Parathyroid adenoma (tissue), 2 donors: ENCODE measurements around the gene USP48.

Experiments
- H2AFZ ChIP-seq: fragments of 300-600 bp; sonication (generic); one replicate; pipeline ENCODE4 v1.7.0; 2017; ENCODE audit warnings: antibody characterized with exemption, mild to moderate bottlenecking
- H3K27ac ChIP-seq: fragments of 300-600 bp; sonication (generic); one replicate; pipeline ENCODE4 v1.7.0; 2017
- H3K27me3 ChIP-seq: fragments of 300-600 bp; sonication (generic); one replicate; pipeline ENCODE4 v1.7.0; 2017; ENCODE audit warnings: low read length; ENCODE audit not compliant: control insufficient read depth, insufficient read depth
- H3K36me3 ChIP-seq: fragments of 300-600 bp; sonication (generic); one replicate; pipeline ENCODE4 v1.7.0; 2017; ENCODE audit warnings: low read length; ENCODE audit not compliant: control insufficient read depth, insufficient read depth
- H3K4me1 ChIP-seq: fragments of 300-600 bp; sonication (generic); one replicate; pipeline ENCODE4 v1.7.0; 2017; ENCODE audit warnings: control low read depth
- H3K4me2 ChIP-seq: fragments of 300-600 bp; sonication (generic); one replicate; pipeline ENCODE4 v1.7.0; 2017; ENCODE audit warnings: low read length
- H3K4me3 ChIP-seq: fragments of 300-600 bp; sonication (generic); one replicate; pipeline ENCODE4 v1.7.0; 2017; ENCODE audit warnings: low read depth, low read length
- H3K79me2 ChIP-seq: fragments of 300-600 bp; sonication (generic); one replicate; pipeline ENCODE4 v1.7.0; 2017; ENCODE audit warnings: control low read depth
- H3K9ac ChIP-seq: fragments of 300-600 bp; sonication (generic); one replicate; pipeline ENCODE4 v1.7.0; 2017; ENCODE audit warnings: mild to moderate bottlenecking
- H3K9me3 ChIP-seq: fragments of 300-600 bp; sonication (generic); one replicate; pipeline ENCODE4 v1.7.0; 2017; ENCODE audit warnings: low read length; ENCODE audit not compliant: control insufficient read depth
- TF ChIP-seq, protein P1 (sequence below): fragments of 300-600 bp; sonication (generic); IDR thresholded peaks from one replicate; pipeline ENCODE4 v1.7.0; 2017; ENCODE audit warnings: antibody characterized with exemption, mild to moderate bottlenecking
- donor health status: primary hyperparathyroidism.

Gene USP48

DNA sequence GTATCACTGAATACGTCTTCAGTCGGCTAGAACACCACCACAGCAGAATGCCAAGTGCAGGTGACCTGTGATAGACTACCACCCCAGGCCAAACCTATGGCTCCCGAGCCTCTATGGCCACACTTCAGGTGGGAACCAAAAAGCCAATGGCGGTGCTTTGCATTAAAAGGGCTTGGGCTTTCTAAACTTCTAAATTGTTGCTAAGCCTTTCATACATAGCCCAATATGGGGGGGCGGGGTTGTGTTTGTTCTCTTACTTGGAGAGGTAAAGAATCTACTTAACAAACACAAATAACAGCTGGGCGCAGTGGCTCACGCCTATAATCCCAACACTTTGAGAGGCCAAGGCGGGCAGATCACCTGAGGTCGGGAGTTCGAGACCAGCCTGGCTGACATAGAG is 19.7 kb downstream of the USP48 start:
- Histone ChIP-seq H3K27me3 (no peaks in the 10 kb centered on the region), H3K9me3 (no peaks in the 10 kb centered on the region), H3K36me3 (no peaks in the 10 kb centered on the region), H3K27ac (no peak overlapping the region), H3K9ac (no peak overlapping the region), H3K79me2 (peaks cover 20% of the 10 kb centered on the region), H2AFZ (no peak overlapping the region), H3K4me3 (no peak overlapping the region), H3K4me2 (no peak overlapping the region), H3K4me1 (peaks cover 3% of the 10 kb centered on the region)
- TF ChIP-seq, protein P1, sequence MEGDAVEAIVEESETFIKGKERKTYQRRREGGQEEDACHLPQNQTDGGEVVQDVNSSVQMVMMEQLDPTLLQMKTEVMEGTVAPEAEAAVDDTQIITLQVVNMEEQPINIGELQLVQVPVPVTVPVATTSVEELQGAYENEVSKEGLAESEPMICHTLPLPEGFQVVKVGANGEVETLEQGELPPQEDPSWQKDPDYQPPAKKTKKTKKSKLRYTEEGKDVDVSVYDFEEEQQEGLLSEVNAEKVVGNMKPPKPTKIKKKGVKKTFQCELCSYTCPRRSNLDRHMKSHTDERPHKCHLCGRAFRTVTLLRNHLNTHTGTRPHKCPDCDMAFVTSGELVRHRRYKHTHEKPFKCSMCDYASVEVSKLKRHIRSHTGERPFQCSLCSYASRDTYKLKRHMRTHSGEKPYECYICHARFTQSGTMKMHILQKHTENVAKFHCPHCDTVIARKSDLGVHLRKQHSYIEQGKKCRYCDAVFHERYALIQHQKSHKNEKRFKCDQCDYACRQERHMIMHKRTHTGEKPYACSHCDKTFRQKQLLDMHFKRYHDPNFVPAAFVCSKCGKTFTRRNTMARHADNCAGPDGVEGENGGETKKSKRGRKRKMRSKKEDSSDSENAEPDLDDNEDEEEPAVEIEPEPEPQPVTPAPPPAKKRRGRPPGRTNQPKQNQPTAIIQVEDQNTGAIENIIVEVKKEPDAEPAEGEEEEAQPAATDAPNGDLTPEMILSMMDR = no peak

DNA sequence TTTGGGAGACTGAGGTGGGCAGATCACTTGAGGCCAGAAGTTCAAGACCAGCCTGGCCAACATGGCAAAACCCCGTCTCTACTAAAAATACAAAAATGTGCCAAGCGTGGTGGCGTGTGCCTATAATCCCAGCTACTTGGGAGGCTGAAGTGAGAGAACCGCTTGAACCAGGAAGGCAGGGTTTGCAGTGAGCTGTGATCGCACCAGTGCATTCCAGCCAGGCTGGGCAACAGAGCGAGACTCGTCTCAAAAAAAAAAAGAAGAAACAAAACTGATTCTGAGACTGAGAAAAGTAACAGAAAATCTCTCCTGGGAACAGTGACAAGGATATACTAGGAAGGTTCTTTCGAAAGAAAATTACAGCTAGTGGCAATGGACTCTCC is 20.9 kb downstream of the USP48 start:
- Histone ChIP-seq H3K27me3 (no peaks in the 10 kb centered on the region), H3K36me3 (no peaks in the 10 kb centered on the region), H3K4me1 (peaks cover 3% of the 10 kb centered on the region), H3K9ac (no peak overlapping the region), H3K4me3 (no peak overlapping the region), H2AFZ (no peak overlapping the region), H3K79me2 (peaks cover 15% of the 10 kb centered on the region), H3K4me2 (no peak overlapping the region), H3K9me3 (no peaks in the 10 kb centered on the region), H3K27ac (no peak overlapping the region)
- TF ChIP-seq, protein P1 = no peak

DNA sequence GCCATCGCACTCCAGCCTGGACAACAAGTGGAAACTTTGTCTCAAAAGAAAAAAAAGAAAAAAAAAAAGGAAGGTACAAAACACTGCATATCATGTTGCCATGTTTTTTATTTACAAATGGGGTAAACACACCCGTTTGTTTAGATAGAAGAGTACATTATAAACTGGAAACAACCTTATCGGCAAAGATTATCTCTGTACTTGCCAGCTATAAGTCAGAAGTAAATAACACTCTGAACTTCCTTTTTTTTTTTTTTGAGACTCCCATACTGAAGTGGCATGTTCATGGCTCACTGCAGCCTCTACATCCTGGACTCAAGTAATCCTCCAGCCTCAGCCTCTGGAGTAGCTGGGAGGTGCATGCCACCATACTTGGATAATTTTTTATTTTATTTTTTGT is 21.9 kb downstream of the USP48 start:
- no peaks in the 10 kb centered on the region for H3K9me3 ChIP-seq
- H2AFZ ChIP-seq = no peak overlapping the region
- no peak overlapping the region for H3K27ac ChIP-seq
- TF ChIP-seq, protein P1 = no peak
- no peak overlapping the region for H3K9ac ChIP-seq
- H3K4me3 ChIP-seq = no peak overlapping the region
- peaks cover 3% of the 10 kb centered on the region for H3K4me1 ChIP-seq
- H3K27me3 ChIP-seq = no peaks in the 10 kb centered on the region
- H3K79me2 ChIP-seq = peaks cover 12% of the 10 kb centered on the region
- no peaks in the 10 kb centered on the region for H3K36me3 ChIP-seq
- no peak overlapping the region for H3K4me2 ChIP-seq

DNA sequence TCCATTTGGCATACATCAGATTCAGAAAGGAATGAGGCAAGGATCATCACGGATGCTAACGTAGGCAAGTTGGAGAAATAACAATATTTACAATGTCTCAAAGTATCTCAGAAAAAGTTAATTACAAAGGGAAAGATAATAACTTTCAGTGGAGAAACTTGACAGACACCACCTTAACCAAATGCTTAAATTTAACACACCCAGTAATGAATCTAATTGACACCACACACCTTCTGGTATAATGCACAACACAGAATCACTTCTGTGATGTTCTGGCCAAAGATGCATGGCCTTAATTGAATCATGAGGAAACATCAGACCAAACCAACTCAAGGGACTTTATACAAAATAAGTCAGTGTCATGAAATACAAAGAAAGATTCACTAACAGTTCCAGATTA is 23.1 kb downstream of the USP48 start:
- H3K9ac ChIP-seq = no peak overlapping the region
- no peak overlapping the region for H3K4me2 ChIP-seq
- H3K36me3 ChIP-seq = no peaks in the 10 kb centered on the region
- H2AFZ ChIP-seq = no peak overlapping the region
- no peak overlapping the region for H3K27ac ChIP-seq
- H3K27me3 ChIP-seq = no peaks in the 10 kb centered on the region
- TF ChIP-seq, protein P1 = no peak
- no peaks in the 10 kb centered on the region for H3K4me1 ChIP-seq
- H3K9me3 ChIP-seq = no peaks in the 10 kb centered on the region
- H3K79me2 ChIP-seq = peaks cover 8% of the 10 kb centered on the region
- H3K4me3 ChIP-seq = no peak overlapping the region

DNA sequence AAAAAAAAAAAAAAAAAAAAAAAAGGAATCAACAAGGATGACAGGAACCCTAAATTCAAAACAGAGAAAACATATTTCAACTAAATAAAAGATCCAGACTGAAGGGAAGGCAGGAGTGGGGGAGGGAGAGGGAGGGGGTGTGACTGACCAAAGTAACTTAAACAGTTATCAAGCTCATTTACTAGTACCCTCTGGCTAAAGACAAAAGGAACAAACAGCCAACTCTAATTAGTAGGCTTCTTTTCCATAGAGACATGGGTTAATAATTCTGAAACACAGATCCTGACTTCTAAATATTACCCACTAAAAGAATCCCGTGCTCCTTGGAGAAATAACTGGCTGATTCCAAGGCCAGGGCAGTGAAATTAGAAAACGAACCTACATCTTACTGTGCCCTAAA is 23.8 kb downstream of the USP48 start:
- H3K27ac ChIP-seq = no peak overlapping the region
- TF ChIP-seq, protein P1 = no peak
- H3K79me2 ChIP-seq = peaks cover 8% of the 10 kb centered on the region
- no peak overlapping the region for H3K4me3 ChIP-seq
- H3K27me3 ChIP-seq = no peaks in the 10 kb centered on the region
- no peak overlapping the region for H3K4me2 ChIP-seq
- no peaks in the 10 kb centered on the region for H3K4me1 ChIP-seq
- no peak overlapping the region for H3K9ac ChIP-seq
- H2AFZ ChIP-seq = no peak overlapping the region
- H3K9me3 ChIP-seq = no peaks in the 10 kb centered on the region
- H3K36me3 ChIP-seq = no peaks in the 10 kb centered on the region
